Measurements from ENCODE around the gene FAM131C.
A peak's percentile ranks its signal among the peaks of the same experiment; 100 is the strongest.
"Not testable (repeated sequence)": the region's sequence is repeated elsewhere in the genome, so short reads cannot be mapped to it uniquely, and the experiment has no call there.

Gene FAM131C

GRCh38 chr1:16076031-16076864 is 2.8 kb upstream of the FAM131C start:
- no peak for DNase-seq (ENCODE audit: low spot score)

GRCh38 chr1:16075337-16076030 is 2.0 kb upstream of the FAM131C start:
- DNase-seq (ENCODE audit: low spot score): no peak

GRCh38 chr1:16074217-16074616 is 766 bp upstream of the FAM131C start:
- DNase-seq (ENCODE audit: low spot score): no peak

GRCh38 chr1:16072616-16073484 is 601 bp downstream of the FAM131C start:
- no peak for DNase-seq (ENCODE audit: low spot score)

- no peak for DNase-seq (ENCODE audit: low spot score)
Measured at GRCh38 chr1:16072095-16072494, 1.4 kb downstream of the FAM131C start.

- no peak for DNase-seq (ENCODE audit: low spot score)
Measured at GRCh38 chr1:16071614-16072013, 1.8 kb downstream of the FAM131C start.

GRCh38 chr1:16070640-16071355 is 2.7 kb downstream of the FAM131C start:
- no peak for DNase-seq (ENCODE audit: low spot score)

- no peak for DNase-seq (ENCODE audit: low spot score)
Measured at GRCh38 chr1:16068356-16069270, 4.8 kb downstream of the FAM131C start.

GRCh38 chr1:16067933-16068332 is 5.5 kb downstream of the FAM131C start:
- DNase-seq (ENCODE audit: low spot score): no peak

GRCh38 chr1:16067127-16067768 is 6.2 kb downstream of the FAM131C start:
- peak; percentile 65 for DNase-seq (ENCODE audit: low spot score)

GRCh38 chr1:16066245-16066644 is 7.2 kb downstream of the FAM131C start:
- no peak for DNase-seq (ENCODE audit: low spot score)

- no peak for DNase-seq (ENCODE audit: low spot score)
Measured at GRCh38 chr1:16065269-16065576, 8.2 kb downstream of the FAM131C start.

GRCh38 chr1:16064536-16065268 is 8.7 kb downstream of the FAM131C start:
- DNase-seq (ENCODE audit: low spot score): no peak

- no peak for DNase-seq (ENCODE audit: low spot score)
Measured at GRCh38 chr1:16063921-16064320, 9.5 kb downstream of the FAM131C start.

GRCh38 chr1:16063226-16063829 is 10.1 kb downstream of the FAM131C start:
- no peak for DNase-seq (ENCODE audit: low spot score)

GRCh38 chr1:16062687-16063075 is 10.8 kb downstream of the FAM131C start:
- DNase-seq (ENCODE audit: low spot score): not testable (repeated sequence)

- not testable (repeated sequence) for DNase-seq (ENCODE audit: low spot score)
Measured at GRCh38 chr1:16061989-16062686, 11.3 kb downstream of the FAM131C start.

- no peak for DNase-seq (ENCODE audit: low spot score)
Measured at GRCh38 chr1:16061266-16061665, 12.2 kb downstream of the FAM131C start.

Data from HuH-7 (cell line).